HG02588 (cell line): Measurements from ENCODE around the gene ALKBH3.

ENCODE experiments used
- ATAC-seq: cut with Tn5 transposase; IDR thresholded peaks from one replicate; pipeline ENCODE4 v1.9.1; 2021; ENCODE audit warnings: mild to moderate bottlenecking, moderate library complexity; ENCODE audit not compliant: unreplicated experiment

The ALKBH3 gene

DNA sequence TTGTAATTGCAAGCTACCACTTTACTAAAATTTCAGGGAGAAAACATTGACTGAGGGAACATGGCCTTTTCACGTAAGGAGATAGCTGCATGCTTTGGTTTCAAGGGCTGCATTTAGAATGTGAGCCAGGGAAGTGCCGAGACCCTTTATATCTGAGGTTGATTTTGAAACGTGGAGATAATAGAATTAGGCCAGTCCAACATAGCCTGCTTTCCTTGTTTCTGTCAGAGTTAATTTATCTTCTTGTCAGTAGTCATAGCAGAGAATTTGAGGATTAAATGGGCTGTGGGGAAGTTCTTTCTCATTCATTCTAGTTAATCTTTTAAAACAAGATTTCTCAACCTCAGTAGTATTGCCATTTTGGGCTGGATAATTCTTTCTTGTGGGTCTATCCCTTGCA is 12.2 kb downstream of the ALKBH3 start:
- ATAC-seq = no peak

DNA sequence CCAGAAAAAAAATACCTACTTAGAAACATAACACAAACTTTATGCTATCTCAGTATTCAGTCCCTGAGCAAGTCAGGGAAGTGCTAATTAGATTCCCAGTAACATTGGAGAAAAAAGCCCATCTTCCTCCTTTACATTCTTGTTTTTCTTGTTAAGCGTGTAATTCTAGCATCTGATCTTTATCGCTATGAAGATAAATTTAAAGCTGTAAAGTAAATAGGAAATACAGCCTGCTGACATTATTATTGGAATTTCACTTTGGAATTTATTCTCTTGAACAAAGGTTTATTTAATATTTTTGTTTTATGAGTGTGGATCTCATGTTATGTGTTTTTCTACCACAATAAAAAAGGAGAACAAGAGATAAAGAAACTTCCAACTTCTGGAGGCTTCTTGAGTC is 13.9 kb downstream of the ALKBH3 start:
- ATAC-seq = no peak

DNA sequence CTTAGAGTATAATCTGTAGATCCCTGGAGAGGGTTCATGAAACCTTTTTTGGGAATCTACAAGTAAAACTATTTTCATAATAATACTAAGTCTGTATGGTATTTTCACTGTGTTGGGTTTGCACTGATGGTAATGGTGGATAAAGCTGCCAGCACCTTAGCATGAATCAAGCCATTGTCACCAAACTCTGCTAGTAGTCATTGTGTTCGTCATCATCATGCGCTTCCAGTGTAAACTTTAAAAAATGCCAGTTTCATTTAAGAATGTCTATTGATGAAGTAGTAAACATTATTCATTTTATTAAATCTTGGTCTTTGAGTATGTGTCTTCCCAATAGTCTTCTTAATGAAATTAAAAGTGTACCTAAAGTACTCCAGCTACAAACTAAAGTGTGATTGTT is 15.0 kb downstream of the ALKBH3 start:
- no peak for ATAC-seq

DNA sequence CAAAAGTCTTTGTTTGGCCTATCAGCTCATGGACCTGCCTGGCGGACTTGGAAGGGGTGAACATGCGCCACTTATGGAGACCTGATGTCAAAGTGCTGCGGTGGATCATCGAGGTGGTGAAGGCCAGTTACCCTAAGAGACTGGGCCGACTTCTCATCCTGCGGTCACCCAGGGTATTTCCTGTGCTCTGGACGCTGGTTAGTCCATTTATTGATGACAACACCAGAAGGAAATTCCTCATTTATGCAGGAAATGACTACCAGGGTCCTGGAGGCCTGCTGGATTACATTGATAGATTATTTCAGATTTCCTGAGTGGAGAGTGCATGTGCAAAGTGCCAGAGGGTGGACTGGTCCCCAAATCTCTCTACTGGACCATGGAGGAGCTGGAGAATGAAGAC is 17.9 kb downstream of the ALKBH3 start:
- ATAC-seq = no peak

DNA sequence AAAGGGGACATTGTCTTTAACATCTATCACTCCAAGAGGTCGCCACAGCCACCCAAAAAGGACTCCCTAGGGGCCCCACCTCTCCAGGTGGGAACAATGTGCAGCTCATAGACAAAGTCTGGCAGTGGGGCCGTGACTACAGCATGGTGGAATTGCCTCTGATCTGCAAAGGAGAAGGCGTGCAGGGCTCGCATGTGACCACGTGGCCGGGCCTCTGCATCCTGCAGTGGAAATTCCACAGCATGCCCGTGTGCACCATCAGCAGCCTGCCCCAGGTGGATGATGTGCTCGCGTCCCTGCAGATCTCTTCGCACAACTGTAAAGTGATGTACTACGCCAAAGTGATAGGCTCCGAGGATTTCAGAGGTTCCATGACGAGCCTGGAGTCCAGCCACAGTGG is 18.5 kb downstream of the ALKBH3 start:
- no peak for ATAC-seq

DNA sequence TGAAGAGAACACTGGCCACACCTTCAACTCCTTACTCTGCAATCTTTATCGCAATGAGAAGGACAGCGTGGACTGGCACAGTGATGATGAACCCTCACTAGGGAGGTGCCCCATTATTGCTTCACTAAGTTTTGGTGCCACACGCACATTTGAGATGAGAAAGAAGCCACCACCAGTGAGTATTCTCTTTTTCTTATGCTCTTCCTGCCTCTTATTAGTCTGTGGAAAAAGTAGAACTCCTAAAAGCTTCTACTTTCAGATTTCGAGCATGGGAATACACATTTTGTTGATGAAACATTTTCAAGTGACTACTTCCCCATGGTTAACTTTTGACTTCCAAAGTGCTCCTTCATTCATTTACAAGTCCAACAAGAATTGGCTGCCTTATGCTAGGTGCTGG is 20.9 kb downstream of the ALKBH3 start:
- ATAC-seq = no peak

DNA sequence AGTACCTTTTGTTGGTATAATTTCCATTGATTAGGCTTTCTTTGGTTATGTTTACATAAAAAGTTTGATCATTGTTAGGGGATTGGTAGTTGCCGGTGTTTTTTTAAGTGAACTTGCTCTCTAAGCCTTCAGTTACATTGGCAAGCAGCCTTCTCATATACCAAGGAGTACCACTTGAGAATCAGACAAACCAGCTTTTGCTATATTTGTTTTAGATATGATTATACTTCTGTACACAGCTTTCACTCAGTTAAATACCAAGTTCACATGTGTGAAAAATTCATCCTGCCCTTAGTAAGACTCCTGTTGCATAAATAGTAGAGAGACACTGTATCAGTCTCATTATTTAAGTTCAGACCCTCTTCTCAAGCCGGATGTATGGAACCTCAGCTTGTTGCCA is 22.4 kb downstream of the ALKBH3 start:
- ATAC-seq = no peak

DNA sequence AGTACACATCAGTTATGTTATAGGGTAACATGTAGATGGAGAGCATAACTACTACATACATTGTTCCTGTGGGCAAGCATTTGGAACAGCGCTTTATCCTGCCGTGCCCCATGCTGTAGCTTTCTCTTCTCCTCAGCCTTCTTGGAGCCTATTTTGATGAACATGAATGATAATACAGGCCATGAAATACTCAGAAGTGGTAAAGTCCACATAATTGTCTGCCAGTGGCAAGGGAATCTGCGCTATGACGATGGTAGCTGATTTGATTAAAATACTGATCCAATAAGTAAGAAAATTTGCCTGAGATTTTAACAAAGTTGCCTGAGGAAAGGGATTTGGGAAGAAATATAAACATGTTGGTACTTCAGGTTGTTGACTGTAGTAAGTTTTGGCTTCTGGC is 23.3 kb downstream of the ALKBH3 start:
- no peak for ATAC-seq

DNA sequence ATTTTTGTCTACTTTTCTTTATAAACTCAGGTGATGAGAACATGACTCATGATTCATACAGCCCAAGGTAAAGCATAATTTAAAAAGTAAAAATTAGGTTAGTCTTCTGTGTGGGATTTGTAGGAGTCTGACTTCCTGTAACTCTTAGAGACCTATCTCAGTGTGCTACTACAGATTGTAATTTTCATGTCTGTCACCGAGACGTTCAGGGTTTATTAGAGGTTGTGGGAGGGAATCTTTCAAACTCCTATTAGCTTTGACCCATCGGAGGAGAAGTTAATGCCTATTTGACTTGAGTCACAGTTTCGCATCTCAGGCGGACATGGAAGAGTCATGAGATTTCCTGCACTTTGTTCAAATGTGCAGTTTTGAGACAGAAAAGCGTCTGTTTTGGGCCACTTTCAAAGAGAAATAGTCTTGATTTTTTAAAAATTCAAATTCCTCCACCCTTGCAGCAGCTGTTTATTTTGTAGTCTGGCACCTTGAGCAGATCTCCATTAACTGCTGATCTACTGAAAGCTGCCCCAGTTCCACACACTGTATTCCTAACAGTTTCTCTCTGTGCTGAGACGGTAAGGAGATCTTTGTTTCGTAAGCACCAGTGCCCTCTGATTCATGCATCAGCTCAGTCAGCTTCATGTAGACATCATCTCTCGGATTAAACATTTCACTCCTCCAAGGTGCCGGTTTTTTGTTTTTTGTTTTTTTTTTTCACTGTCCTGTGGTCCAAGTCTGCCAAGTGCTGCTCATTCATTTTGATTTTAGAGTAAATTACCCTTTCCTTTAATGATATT is 24.3 kb downstream of the ALKBH3 start:
- ATAC-seq = no peak

DNA sequence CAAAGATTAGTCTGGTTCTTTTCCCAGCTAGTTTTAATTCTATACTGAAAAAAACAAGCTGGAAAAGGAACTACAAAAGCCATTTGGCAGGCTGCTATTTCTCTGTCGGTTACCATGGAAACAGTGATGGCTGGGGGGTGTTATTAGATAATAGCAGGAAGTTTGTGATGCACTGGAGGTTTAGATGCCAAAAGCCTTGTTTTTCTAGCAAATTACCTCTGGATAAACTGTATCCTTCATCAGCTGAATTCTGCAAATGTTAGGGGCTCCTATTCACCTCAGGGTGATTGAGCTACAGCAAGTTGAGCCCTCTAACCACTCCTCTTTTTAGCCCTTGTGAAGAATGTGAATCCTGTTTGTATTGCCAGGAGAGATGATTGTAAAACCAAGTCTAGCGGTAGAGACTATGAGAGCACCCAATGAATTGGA is 25.2 kb downstream of the ALKBH3 start:
- ATAC-seq = no peak

DNA sequence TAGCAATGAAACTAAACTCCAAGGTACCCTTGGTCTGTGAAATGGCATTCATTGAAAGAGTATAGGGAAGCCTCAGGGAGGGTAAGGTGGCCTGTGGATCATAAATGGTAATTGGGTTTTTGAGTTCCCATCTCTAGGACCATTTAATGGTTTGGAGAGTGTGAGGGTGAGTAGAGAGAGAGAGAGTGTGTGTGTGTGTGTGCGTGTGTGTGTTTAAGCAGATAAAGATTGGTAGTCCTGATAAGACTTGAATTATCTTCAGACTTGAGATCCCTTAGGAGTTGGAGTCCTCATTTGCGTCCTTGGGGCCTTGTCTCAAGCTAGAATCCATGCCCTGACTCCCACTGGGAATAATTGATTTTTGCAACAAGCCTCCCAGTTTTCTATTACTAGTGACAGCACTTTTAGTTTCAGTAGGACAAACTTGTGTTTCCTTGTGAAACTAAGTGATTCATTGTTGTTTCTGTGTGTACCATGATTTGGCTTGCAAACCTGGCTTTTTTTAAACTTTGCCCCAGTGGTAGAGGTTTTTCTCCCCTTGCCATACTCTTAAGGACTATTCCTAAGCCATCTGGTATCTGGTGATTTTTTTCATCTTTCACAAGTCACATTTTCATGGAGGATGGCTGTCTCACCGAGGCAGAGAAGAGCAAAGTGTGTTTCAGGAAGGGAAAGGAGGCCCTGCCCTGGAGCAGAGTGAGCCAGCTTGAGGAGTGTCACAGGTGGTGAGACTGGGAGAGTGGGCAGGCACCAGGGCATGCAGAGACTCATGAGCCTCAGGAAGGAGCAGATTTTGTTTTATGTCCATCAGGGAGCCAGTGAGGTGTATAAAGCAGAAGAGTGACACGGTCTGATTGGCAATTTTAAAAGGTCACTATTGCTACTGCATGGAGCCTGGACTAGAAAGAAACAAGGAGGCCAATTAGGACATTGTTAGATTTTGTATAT is 26.7 kb downstream of the ALKBH3 start:
- ATAC-seq = peak; percentile 72

DNA sequence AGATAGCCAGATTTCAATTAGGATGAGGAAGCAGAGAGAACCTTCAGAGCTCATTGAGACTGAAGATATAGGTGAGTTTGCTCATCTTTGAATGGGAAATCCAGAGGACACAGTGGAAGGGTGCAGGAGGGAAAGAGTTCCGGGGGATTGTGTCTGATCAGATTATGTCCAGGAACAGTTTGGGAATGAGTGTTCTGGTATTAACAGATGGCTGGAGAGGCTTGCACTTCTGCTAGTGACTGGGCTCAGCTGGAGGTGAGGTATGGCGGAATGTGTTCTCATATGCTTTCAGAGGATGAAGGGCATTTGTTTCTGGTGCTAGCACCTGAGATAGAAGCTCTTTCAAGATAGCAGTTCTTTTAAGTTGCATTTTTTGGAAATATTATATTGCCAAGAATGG is 27.6 kb downstream of the ALKBH3 start:
- no peak for ATAC-seq

DNA sequence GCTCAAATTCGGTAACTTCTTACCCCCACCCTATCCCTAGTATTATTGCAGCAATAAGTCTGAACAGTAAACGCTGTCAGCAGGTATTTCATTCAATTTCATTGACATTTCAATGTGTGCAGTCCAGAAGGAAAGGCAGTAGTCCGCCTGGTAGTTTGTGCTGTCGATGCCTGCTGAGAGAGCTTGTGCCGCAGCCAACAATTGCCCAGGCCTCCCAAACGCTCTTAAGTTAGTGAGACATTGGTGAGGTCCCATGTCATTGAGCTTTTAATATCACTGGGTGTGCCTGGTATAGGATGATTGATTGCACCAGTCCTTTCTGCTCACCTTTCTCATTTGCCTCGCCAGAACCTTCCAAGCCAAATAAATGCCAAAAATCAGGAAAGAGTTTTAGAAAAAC is 28.1 kb downstream of the ALKBH3 start:
- ATAC-seq = no peak

DNA sequence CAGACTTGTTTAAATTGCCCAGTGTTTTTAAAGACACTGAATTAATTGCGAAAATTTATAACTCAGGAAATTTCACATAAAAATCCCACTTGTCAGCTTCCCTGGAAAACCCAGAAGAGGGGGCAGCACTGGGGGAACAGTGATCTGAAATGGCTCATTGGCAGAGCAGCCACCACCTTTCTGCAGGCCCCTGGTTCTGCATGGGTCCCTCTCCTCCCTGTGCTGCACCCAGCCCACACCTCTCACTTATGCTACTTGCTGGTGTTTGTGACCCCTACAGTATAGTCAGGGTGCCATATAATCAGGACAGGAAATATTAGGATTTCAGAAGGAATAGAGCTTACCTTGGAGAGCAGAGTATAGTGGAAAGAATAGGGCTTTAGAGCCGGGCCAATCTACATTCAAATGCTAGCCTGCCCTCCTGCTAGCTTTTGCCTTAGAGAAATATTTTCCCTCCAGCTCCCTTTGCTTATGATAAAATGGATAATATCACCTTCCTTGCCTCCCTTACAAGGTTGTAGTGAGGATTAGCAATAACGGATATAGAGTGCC is 33.3 kb downstream of the ALKBH3 start:
- ATAC-seq = no peak

DNA sequence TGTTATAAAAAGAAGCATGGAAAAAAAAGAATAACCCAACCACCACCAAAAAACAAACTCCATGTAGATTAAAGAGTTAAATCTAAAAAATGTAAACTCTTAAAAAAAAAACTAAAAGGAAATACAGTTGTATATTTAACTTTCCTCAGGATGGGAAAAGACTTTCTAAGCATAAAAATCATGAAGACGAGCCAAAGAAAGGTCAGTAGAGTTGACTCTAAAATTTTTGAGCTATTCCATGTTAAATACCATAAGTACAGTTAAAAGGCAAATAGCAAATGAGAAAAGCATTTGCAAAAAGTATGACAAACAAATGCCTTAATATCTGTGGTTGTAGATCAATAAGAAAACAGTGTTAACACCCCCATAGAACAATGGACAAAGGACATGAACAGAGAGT is 33.8 kb downstream of the ALKBH3 start:
- ATAC-seq = no peak

DNA sequence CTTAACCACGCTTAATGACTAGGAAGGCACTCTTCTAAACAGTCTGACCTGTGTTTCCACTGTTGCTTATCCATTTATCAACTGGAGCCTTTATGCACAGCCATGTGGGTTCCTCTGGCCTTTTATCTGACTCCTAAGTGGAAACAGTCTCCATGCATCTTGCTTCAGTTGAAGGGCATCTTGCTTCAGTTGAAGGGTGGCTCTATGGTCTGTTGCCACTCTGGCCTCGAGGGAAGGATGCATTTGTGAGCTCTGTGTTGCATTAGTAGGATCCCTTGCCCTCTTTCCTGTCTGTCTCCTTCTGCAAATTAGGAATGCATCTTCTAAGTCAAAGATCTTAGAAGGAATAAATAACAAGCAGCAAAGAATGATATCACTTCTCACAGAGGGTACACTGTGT is 36.0 kb downstream of the ALKBH3 start:
- no peak for ATAC-seq

DNA sequence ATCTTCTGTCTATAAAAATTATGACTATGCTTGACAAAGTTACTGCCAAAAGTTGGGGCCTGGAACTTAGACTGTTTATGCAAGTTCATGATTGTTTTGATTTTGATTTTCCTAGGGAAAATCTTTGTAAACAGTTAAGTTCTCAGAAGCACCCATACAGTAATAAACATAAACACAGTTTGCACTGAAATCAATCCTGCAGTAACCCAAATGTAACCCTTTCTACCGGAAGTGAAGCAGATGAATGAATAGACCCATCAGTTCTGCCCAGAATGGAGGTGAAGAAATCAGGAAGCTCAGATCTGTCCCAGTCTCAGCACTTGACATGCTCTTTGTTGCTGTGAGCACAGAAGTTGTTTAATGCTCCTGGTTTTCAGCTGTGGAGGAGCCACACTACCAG is 37.2 kb downstream of the ALKBH3 start:
- no peak for ATAC-seq

DNA sequence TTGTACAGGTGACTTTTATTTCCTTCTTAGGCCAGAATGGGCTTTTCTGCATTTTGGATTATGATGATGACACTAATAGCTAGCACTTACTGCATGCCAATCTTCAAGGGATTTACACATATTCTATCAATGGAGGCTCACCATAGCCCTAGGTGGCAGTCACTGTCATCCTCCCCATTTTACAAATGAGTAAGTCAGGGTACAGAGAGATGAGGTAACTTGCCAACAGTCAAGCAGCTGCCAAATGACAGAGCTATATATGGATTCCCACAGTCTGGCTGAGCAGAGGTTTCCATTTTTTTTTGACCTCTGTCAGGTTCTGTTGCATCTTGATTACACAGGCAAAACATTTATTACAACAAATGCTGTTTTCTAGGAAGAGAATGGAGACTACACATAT is 38.0 kb downstream of the ALKBH3 start:
- ATAC-seq = no peak

DNA sequence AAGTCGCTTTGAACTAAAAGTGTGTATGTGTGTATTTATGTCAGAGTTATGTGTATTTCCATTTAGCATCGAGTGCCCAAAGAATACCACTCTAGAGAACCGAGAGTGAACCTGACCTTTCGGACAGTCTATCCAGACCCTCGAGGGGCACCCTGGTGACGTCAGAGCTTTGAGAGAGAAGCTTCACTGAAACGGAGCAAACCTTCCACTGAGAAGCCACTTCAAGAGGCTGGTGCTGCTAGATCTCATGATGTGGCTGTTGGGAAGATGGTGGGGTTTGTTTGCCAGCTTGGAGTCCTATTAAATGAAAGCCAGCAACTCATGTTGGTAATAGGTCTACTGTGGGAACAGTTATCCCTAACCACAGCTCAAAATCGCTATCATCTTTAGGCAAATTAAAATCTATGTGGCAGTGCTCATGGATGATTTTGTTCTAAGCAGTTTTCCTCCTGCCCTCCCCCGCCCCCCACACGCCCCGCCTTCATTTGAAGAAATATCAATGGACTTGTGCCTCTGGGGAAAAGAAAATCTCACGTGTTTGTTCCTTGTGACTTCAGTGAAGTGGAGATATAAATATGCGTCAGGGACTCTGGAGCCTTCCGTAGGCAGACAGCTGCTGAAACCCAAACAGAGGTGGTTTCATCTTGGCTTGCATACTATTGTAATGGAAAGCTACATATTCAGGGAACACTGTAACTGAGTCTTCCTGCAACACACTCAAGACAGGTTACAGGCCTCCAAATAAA is 39.4 kb downstream of the ALKBH3 start:
- ATAC-seq = no peak

DNA sequence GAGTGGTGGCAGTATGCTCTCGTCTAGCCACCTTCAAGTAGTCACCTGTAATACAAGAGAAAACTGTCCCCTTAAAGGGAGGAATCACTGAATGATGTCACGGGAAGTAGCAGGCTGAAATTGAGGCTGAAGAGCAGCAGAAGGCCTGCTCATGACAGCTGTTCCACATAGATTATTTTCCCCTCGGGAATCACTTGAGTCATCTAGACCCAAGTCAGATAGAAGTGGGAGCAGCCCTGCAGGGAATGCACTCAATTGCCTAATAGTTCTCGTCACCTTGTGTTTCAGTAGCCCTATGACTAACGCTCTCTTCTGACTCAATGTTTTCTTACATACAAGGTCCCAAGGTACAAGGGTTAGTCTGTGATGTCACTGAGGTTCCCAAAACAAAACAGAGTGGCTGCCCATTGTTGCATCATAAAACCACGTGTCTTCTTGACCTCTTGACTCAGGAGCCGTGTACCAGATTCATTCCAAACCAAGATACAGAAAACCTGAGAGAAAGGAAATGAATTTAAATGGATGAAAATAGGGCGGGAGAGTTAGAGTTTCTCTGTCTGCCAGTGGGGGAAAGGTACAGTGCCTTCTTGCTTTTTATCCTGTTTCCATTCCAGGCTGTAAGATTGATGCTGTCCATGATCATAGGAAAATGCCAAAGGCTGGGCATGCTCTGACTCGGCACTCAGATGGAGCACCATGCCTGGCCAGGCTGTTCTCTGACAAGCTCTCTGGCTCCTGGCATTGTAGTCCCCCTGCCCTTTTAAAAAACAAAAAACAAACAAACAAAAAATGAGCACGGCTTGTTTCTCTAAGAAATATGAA is 40.2 kb downstream of the ALKBH3 start:
- ATAC-seq = peak; percentile 63
